GM12891 (cell line): ENCODE data around the gene DHRS1.

Experiments used
- DNase-seq: peaks from one replicate; pipeline ENCODE4 v3.0.0; 2011; ENCODE audit warnings: low spot score; ENCODE audit not compliant: insufficient read length
- FAIRE-seq: peaks from 2 replicates; lab custom pipeline; 2011; peaks lifted over from hg19 to GRCh38; lab: Jason Lieb, UNC
- PAX5 ChIP-seq: IDR thresholded peaks from 2 replicates; pipeline ENCODE4 v1.6.1; 2011; ENCODE audit warnings: low read length, moderate library complexity, mild to moderate bottlenecking; ENCODE audit not compliant: insufficient read depth, severe bottlenecking
- POLR2A ChIP-seq: IDR thresholded peaks from 2 replicates; pipeline ENCODE4 v1.6.1; 2011; ENCODE audit warnings: low read depth, low read length, control low read depth
- POLR2AphosphoS5 ChIP-seq: IDR thresholded peaks from 2 replicates; pipeline ENCODE4 v1.6.1; 2011; ENCODE audit warnings: low read depth, low read length, control low read depth
- POU2F2 ChIP-seq: IDR thresholded peaks from 2 replicates; pipeline ENCODE4 v1.6.1; 2011; ENCODE audit warnings: low read depth, mild to moderate bottlenecking, control low read depth, low read length, moderate library complexity
- SPI1 ChIP-seq: IDR thresholded peaks from 2 replicates; pipeline ENCODE4 v1.6.1; 2011; ENCODE audit warnings: low read depth, low read length, control low read depth
- TAF1 ChIP-seq: IDR thresholded peaks from 2 replicates; pipeline ENCODE4 v1.6.1; 2011; ENCODE audit warnings: low read depth, low read length, control low read depth

DHRS1 gene

GRCh38 chr14:24327303-24327702 lies 27.7 kb upstream of the DHRS1 start:
- FAIRE-seq (peak; percentile 56), DNase-seq (no peak)
- TF ChIP-seq SPI1 (no peak), POLR2AphosphoS5 (no peak), POLR2A (no peak)

- no peak for DNase-seq
- TF ChIP-seq TAF1: no peak
- no peak for TF ChIP-seq POU2F2
- no peak for TF ChIP-seq POLR2AphosphoS5
- TF ChIP-seq SPI1: no peak
- no peak for TF ChIP-seq PAX5
- no peak for TF ChIP-seq POLR2A
- FAIRE-seq: no peak
Measured at GRCh38 chr14:24325963-24326362, 26.4 kb upstream of the DHRS1 start.

GRCh38 chr14:24325041-24325530 lies 25.5 kb upstream of the DHRS1 start:
- FAIRE-seq: no peak
- no peak for DNase-seq
- TF ChIP-seq POLR2AphosphoS5 (no peak), PAX5 (no peak)

GRCh38 chr14:24324024-24324423 lies 24.4 kb upstream of the DHRS1 start:
- TF ChIP-seq TAF1: no peak
- no peak for TF ChIP-seq POLR2AphosphoS5
- no peak for TF ChIP-seq POLR2A
- TF ChIP-seq PAX5: no peak
- TF ChIP-seq POU2F2: no peak
- no peak for TF ChIP-seq SPI1
- FAIRE-seq (no peak), DNase-seq (no peak)

- FAIRE-seq (no peak), DNase-seq (no peak)
- TF ChIP-seq POLR2A: no peak
- TF ChIP-seq POLR2AphosphoS5: no peak
- no peak for TF ChIP-seq PAX5
- no peak for TF ChIP-seq SPI1
Measured at GRCh38 chr14:24323341-24323740, 23.8 kb upstream of the DHRS1 start.

GRCh38 chr14:24322672-24323071 lies 23.1 kb upstream of the DHRS1 start:
- TF ChIP-seq SPI1 (no peak), POLR2AphosphoS5 (no peak), POU2F2 (no peak), POLR2A (no peak), TAF1 (no peak), PAX5 (no peak)
- no peak for FAIRE-seq
- no peak for DNase-seq

GRCh38 chr14:24321212-24321975 lies 21.8 kb upstream of the DHRS1 start:
- FAIRE-seq (no peak), DNase-seq (no peak)
- no peak for TF ChIP-seq SPI1
- TF ChIP-seq PAX5: no peak
- no peak for TF ChIP-seq POLR2A
- no peak for TF ChIP-seq POLR2AphosphoS5
- TF ChIP-seq POU2F2: no peak
- TF ChIP-seq TAF1: no peak

- FAIRE-seq (no peak), DNase-seq (no peak)
- TF ChIP-seq TAF1: no peak
- TF ChIP-seq POLR2A: no peak
- TF ChIP-seq POLR2AphosphoS5: no peak
- no peak for TF ChIP-seq POU2F2
Measured at GRCh38 chr14:24317141-24317928, 17.8 kb upstream of the DHRS1 start.

- no peak for TF ChIP-seq SPI1
- TF ChIP-seq POLR2AphosphoS5: no peak
- TF ChIP-seq POU2F2: no peak
- TF ChIP-seq TAF1: no peak
- TF ChIP-seq POLR2A: no peak
- no peak for DNase-seq
- no peak for FAIRE-seq
Measured at GRCh38 chr14:24316597-24316950, 17.0 kb upstream of the DHRS1 start.
